ENCODE measurements around the gene CUEDC2. TPM values are rescaled to one million over a fixed set of nuclear protein-coding genes. Genes with fewer than 3 reads are reported as not detected.

The CUEDC2 gene
- total RNA-seq, 1 experiment from 2014 or later = 38.1 TPM

DNA sequence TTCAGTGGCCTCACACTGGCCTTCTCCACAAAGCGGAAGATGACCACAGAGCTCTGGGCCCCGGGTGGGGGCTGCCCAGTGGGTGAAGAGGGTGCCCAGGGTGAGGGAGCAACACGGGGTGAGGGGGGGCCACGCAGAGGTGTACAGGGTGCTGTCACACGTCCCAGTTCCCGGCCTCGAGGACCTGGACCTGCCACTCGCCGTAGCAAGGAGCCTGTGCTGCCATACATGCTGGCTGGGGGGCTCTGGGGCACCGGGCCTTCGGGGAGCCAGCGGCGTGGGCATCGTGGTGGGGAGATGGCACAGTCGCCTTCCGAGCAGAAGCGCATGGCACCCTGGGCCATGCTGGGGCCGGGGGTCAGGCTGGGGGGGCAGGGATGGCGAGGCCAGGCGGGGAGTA, 15.7 kb downstream of the CUEDC2 start:
- BruUV-seq (replicated peaks) = no TSS peak
- peaks cover 8% of the 10 kb centered on the region for H3K4me1 Mint-ChIP-seq (ENCODE audit: low read depth, unreplicated experiment)
- intact Hi-C loops (cut with micrococcal nuclease; ENCODE audit: unreplicated experiment) = no loop called here

DNA sequence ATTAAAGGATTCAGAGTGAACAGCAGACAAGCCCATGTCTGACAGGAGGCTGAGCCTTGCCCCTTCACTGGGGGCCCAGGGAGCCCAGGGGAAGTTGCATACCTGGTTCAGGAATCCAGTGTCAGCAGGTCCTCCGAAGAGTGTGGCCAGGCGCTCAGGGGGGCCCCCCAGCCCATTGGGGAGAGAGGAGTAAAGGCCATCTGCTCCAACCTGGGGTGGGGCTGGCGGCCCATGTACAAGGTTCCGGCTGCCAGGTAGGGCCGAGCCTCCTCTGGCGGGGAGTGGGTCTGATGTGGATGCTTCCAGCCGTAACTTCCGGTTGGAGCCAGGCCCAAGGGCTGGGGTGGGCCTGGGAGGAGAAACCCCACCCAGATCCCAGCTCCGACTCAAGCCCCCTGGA, 16.1 kb downstream of the CUEDC2 start:
- no TSS peak for BruUV-seq (replicated peaks)
- Mint-ChIP-seq H3K4me1 (ENCODE audit: low read depth, unreplicated experiment) (peaks cover 8% of the 10 kb centered on the region), H3K36me3 (ENCODE audit: insufficient read depth, unreplicated experiment) (peaks cover 24% of the 10 kb centered on the region), H3K9me3 (ENCODE audit: low read depth, unreplicated experiment) (no peaks in the 10 kb centered on the region), H3K27ac (ENCODE audit: unreplicated experiment) (no peak overlapping the region), H3K27me3 (ENCODE audit: unreplicated experiment) (peaks cover 74% of the 10 kb centered on the region), H3K4me3 (ENCODE audit: low read depth, unreplicated experiment) (no peak overlapping the region)
- no peak for TF ChIP-seq CTCF (IDR thresholded peaks at IDR 0.05; ENCODE audit: unreplicated experiment)
- DNase-seq = no peak
- intact Hi-C loops (cut with micrococcal nuclease; ENCODE audit: unreplicated experiment) = no loop called here
- CTCF ChIA-PET = no interaction called here

More for the DNA sequence above, 15.7 kb downstream of the CUEDC2 start:
- CTCF ChIA-PET = no interaction called here
- DNase-seq = no peak
- Mint-ChIP-seq H3K9me3 (ENCODE audit: low read depth, unreplicated experiment) (no peaks in the 10 kb centered on the region), H3K27me3 (ENCODE audit: unreplicated experiment) (peaks cover 70% of the 10 kb centered on the region), H3K36me3 (ENCODE audit: insufficient read depth, unreplicated experiment) (peaks cover 28% of the 10 kb centered on the region), H3K27ac (ENCODE audit: unreplicated experiment) (no peak overlapping the region), H3K4me3 (ENCODE audit: low read depth, unreplicated experiment) (no peak overlapping the region)
- TF ChIP-seq CTCF (IDR thresholded peaks at IDR 0.05; ENCODE audit: unreplicated experiment) = no peak

DNA sequence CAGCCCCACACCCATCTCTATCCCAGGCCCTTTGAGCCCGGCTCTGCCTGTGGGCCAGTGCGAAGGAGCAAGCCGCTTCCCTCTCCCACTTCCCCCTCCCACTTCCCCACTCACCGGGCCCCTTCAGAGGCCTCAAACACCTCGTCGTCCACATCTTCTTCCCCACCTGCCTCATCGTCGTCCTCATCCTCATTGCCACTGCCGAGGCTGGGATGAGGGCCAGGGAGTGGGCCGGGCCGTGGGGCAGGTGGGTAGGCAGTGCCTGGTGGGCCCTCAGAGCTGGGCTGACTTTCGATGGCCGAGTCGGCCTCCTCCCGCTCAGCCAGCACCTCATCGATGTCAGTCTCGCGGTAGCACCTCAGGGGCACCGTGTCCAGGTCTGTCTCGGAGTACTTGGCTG, 17.6 kb downstream of the CUEDC2 start:
- Mint-ChIP-seq H3K27me3 (ENCODE audit: unreplicated experiment) (peaks cover 89% of the 10 kb centered on the region), H3K4me3 (ENCODE audit: low read depth, unreplicated experiment) (no peak overlapping the region), H3K4me1 (ENCODE audit: low read depth, unreplicated experiment) (peaks cover 8% of the 10 kb centered on the region), H3K36me3 (ENCODE audit: insufficient read depth, unreplicated experiment) (peaks cover 8% of the 10 kb centered on the region), H3K27ac (ENCODE audit: unreplicated experiment) (peak overlapping the region; percentile 44), H3K9me3 (ENCODE audit: low read depth, unreplicated experiment) (no peaks in the 10 kb centered on the region)
- BruUV-seq (replicated peaks) = no TSS peak
- CTCF ChIA-PET = no interaction called here
- intact Hi-C loops (cut with micrococcal nuclease; ENCODE audit: unreplicated experiment) = no loop called here
- no peak for TF ChIP-seq CTCF (IDR thresholded peaks at IDR 0.05; ENCODE audit: unreplicated experiment)
- DNase-seq = no peak

DNA sequence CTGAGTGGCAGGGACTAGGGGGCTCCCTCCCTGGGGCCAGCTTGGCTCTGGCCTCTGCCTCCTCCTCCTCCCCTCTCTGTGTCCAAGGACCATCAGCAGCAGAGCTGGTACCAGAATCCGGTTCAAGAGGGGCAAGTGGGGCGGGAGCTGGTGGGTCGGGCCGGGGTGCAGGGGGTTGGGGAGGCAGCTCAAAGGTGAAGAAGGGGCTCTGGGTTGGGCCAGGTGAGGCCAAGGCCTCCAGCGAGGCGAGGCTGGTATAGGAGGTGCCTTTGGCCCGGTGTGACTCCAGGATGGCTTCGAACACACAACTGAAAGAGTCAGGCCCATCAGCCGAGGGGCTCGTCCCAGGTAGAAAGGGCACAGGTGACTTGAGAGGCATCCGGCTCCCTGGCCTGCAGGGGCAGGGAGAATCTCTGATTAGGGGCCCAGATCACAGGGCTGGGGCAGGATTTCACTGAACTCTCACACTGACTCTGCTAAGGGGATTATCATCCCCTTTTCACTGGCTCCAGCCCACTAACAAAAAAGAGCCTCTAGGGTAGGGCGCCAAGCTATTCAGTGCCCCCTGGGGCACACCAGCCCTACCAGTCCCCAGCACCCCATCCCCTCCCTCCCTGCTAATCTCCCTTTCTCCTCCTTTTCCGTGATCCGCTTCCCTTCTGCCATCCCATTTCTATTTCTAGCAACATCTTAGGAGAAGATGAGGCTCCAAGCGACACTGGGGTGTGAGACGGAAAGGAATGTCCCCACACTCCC, 18.4 kb downstream of the CUEDC2 start:
- H3K36me3 Mint-ChIP-seq (ENCODE audit: insufficient read depth, unreplicated experiment) = peaks cover under 1% of the 10 kb centered on the region
- TF ChIP-seq CTCF (IDR thresholded peaks at IDR 0.05; ENCODE audit: unreplicated experiment) = no peak
- CTCF ChIA-PET = interaction anchor here (1.0 to 1.6 kb wide), 2 partner anchors 9 to 10 kb away, joined by 4 to 5 read pairs; no protein-coding TSS in a partner anchor
- peaks cover 8% of the 10 kb centered on the region for H3K4me1 Mint-ChIP-seq (ENCODE audit: low read depth, unreplicated experiment)
- no TSS peak for BruUV-seq (replicated peaks)
- peak overlapping the region; percentile 44 for H3K27ac Mint-ChIP-seq (ENCODE audit: unreplicated experiment)
- no peak for DNase-seq
- no peak overlapping the region for H3K4me3 Mint-ChIP-seq (ENCODE audit: low read depth, unreplicated experiment)
- peaks cover 97% of the 10 kb centered on the region for H3K27me3 Mint-ChIP-seq (ENCODE audit: unreplicated experiment)
- no peaks in the 10 kb centered on the region for H3K9me3 Mint-ChIP-seq (ENCODE audit: low read depth, unreplicated experiment)
- intact Hi-C loops (cut with micrococcal nuclease; ENCODE audit: unreplicated experiment) = no loop called here

Measured in Calu3 (cell line).